Activated naive CD8-positive, alpha-beta T cell treated with anti-CD3 and anti-CD28 coated beads, Interleukin-2, amount 50 U/mL, for 24 hours (primary cell): Measurements from ENCODE around the gene TCP1.

ENCODE experiments used
- ATAC-seq: fragments of 150-1000 bp; cut with Tn5 transposase; one replicate; pipeline ENCODE4 v1.10.0; 2021
- DNase-seq: peaks from one replicate; pipeline ENCODE4 v3.0.0; 2021
- H3K27ac Mint-ChIP-seq: one replicate; pipeline ENCODE4 v1.8.0; 2021; ENCODE audit warnings: mild to moderate bottlenecking, mixed read lengths
- H3K27me3 Mint-ChIP-seq: one replicate; pipeline ENCODE4 v1.8.0; 2021; ENCODE audit warnings: mixed read lengths
- H3K36me3 Mint-ChIP-seq: one replicate; pipeline ENCODE4 v1.8.0; 2021; ENCODE audit warnings: low read depth, mixed read lengths
- H3K4me1 Mint-ChIP-seq: one replicate; pipeline ENCODE4 v1.8.0; 2021; ENCODE audit warnings: mixed read lengths
- H3K4me3 Mint-ChIP-seq: one replicate; pipeline ENCODE4 v1.8.0; 2021; ENCODE audit warnings: mild to moderate bottlenecking, moderate library complexity, mixed read lengths
- H3K9me3 Mint-ChIP-seq: one replicate; pipeline ENCODE4 v1.8.0; 2021; ENCODE audit warnings: mixed read lengths

The TCP1 gene

DNA sequence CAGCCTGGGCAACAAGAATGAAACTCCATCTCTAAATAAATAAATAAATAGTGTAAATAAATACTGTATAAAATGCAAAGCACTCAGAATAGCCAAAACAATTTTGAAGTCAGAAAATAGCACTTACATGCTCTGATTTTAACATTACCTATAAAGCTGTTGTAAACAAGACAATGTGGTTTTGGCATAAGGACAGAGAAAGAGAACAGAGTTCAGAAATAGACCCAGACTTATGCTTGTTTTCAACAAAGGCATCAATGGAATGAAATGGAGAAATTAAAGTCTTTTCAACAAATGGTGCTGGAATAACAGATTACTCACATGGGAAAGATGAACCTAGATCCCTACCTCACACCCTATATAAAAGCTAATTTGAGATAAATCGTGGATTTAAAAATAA lies 17.2 kb downstream of the TCP1 start:
- Mint-ChIP-seq H3K36me3 (peaks cover 51% of the 10 kb centered on the region), H3K27me3 (no peaks in the 10 kb centered on the region), H3K9me3 (no peaks in the 10 kb centered on the region), H3K4me1 (peaks cover 3% of the 10 kb centered on the region), H3K27ac (no peak overlapping the region), H3K4me3 (no peak overlapping the region)
- ATAC-seq, result no peak
- DNase-seq, result no peak

DNA sequence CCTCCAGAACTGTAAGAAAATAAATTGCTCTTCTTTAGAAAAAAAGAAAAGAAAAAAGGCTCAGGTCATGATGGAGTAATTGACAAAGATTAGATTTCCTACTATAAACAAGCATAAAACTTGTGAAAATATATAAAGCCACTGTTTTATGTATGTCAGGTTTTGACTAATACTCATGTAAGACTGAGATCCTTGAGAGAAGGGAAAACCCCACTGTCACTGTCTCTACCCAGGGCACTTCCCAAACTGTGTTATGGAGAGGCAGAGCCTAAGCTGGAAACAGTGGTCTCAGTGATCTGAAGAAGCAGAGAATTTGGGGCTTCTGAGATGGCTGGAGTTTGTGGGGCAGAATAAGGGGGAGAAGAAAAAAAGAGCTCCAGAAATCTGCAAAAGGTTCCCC lies 19.9 kb downstream of the TCP1 start:
- Mint-ChIP-seq H3K9me3 (no peaks in the 10 kb centered on the region), H3K4me3 (no peak overlapping the region), H3K27me3 (no peaks in the 10 kb centered on the region), H3K4me1 (peaks cover 12% of the 10 kb centered on the region), H3K36me3 (peaks cover 52% of the 10 kb centered on the region), H3K27ac (peak overlapping the region; percentile 5)
- no peak for DNase-seq
- peak; percentile 46 for ATAC-seq

DNA sequence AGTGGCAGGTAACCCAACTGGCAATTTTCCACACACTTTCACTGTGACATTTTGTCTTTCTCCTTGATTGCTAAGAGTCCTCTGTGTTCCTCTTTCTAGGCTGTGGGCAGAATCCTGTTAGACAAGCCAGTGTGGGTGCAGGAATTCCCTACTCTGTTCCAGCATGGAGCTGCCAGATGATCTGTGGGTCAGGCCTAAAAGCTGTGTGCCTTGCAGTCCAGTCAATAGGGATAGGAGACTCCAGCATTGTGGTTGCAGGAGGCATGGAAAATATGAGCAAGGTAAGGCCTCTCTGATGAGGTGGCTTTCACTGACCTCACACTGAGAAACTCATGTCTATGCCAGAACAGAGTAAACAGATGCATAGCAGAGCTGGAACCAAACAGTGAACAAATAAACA lies 22.5 kb downstream of the TCP1 start:
- Mint-ChIP-seq H3K4me1 (peaks cover 18% of the 10 kb centered on the region), H3K9me3 (no peaks in the 10 kb centered on the region), H3K4me3 (no peak overlapping the region), H3K27me3 (no peaks in the 10 kb centered on the region), H3K27ac (no peak overlapping the region), H3K36me3 (peaks cover 52% of the 10 kb centered on the region)
- no peak for DNase-seq
- no peak for ATAC-seq

GRCh38 chr6:159762681-159763293 lies 26.6 kb downstream of the TCP1 start:
- Mint-ChIP-seq H3K27ac (peak overlapping the region; percentile 95), H3K27me3 (no peaks in the 10 kb centered on the region), H3K36me3 (peaks cover 35% of the 10 kb centered on the region), H3K4me1 (peaks cover 35% of the 10 kb centered on the region), H3K4me3 (peak overlapping the region; percentile 83), H3K9me3 (no peaks in the 10 kb centered on the region)
- DNase-seq (peak; percentile 16), ATAC-seq (no peak)

DNA sequence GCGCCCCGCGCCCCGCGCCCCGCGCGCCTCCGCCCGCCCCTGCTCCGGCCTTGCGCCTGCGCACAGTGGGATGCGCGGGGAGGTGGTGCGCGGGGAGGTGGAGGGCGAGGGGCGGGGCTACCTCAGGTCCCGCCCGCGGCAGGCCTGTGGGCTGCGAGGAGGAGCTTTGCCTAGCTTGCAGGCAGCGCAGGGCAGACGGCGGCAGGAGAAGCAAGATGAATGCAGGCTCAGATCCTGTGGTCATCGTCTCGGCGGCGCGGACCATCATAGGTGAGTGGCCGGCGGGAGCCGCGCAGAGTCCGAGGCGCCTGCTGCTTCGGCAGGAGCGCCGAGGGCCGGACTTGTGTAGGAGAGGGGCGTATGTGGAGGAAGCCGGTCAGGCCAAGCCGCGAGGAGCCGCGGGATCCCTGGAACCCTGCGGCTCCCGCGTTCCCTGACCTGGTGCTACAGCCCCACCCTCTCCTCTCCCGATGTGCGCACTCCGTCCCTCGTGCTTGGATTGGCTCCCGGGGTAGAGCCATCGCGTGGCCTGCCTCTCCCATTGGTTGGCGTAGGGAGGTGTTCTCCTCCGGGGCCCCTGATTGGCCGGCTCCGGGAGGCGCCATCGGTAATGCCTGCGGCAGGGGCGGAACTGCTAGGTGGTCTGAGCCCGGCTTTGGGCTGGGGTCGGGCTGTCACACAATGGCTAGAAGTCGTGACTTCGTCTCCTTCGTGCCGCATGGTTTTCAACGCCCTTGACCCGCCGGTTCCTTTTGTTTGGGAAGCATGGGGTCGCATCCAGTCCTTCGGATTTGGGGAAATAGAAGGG lies 27.3 kb downstream of the TCP1 start, which contains the start of gene ACAT2:
TSS of gene ACAT2 (plus strand) at position 173 of the 808 bp plus-strand sequence. CDS start at position 216, 43 bp downstream.
- peaks cover 32% of the 10 kb centered on the region for H3K36me3 Mint-ChIP-seq
- peak within 1 kb of the TSS; percentile 83 for H3K4me3 Mint-ChIP-seq
- H3K27ac Mint-ChIP-seq, result peak within 1 kb of the TSS; percentile 95
- no peaks in the 10 kb centered on the region for H3K9me3 Mint-ChIP-seq
- no peaks in the 10 kb centered on the region for H3K27me3 Mint-ChIP-seq
- DNase-seq (peak; percentile 90), ATAC-seq (peak; percentile 98)
- H3K4me1 Mint-ChIP-seq, result peaks cover 35% of the 10 kb centered on the region

DNA sequence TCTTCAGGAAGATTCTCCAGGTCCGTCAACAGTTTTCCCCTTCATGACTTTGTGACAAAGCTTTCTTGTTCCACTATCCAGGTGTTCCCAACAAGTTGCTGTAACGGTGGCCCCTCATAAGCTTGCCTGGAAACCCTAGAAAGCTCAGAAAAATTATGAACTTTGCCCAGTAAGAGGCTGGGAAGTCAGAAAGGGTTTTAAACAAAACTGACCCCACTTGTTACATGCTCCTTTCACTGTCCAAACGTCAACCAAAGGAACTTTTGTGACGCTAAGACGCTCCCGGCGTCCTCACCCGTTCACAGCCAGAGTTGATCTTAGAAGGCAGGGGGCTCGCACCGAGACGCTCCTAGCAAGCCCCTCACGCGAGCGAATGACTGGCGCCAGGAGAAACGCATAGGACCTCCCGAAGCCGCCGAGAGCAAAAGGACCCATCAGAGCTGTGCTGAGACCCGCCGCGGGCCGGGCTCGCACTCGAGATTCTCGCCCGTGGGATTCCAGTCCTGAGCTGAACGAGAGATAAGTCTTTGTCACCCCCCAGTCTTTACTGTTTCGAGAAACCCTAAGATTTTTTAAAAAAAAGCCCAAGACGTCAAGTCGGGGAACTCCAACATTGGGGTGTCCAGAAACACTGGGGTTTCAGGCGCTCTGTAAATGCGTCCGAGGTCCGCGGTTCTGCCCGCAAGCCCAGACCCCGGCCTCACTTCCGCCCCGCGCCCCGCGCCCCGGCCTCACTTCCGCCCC lies 28.1 kb downstream of the TCP1 start:
- ATAC-seq (no peak), DNase-seq (peak; percentile 35)
- Mint-ChIP-seq H3K4me1 (peaks cover 28% of the 10 kb centered on the region), H3K4me3 (peak overlapping the region; percentile 83), H3K9me3 (no peaks in the 10 kb centered on the region), H3K27me3 (no peaks in the 10 kb centered on the region), H3K36me3 (peaks cover 33% of the 10 kb centered on the region), H3K27ac (peak overlapping the region; percentile 95)

DNA sequence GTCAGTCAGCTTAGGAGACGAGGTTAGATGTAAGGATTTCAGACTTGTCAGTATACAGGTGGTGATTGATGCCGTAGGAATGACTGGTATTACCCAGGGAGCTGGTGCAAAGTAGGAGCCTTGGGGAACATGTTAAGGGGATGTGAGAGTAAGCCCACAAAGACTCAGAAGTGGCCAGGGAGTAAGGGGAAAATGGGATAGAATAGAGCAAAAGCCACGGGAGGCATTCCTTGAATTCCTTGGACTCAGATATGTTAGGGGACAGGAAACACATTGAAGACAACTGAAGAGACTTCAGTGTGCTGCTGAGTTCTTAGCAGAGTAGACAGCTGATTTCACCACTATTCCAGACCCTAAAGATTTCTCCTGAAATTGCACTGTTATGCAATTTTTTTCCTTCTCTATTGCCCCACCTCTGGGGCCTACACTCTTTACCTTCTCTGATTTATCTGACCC lies 28.8 kb downstream of the TCP1 start:
- Mint-ChIP-seq H3K36me3 (peaks cover 36% of the 10 kb centered on the region), H3K4me1 (peaks cover 27% of the 10 kb centered on the region), H3K9me3 (no peaks in the 10 kb centered on the region), H3K27me3 (no peaks in the 10 kb centered on the region), H3K4me3 (peak overlapping the region; percentile 83), H3K27ac (peak overlapping the region; percentile 95)
- DNase-seq (no peak), ATAC-seq (no peak)

- Mint-ChIP-seq H3K27ac (peak overlapping the region; percentile 46), H3K4me3 (peak overlapping the region; percentile 17), H3K36me3 (peaks cover 42% of the 10 kb centered on the region), H3K27me3 (no peaks in the 10 kb centered on the region), H3K4me1 (peaks cover 30% of the 10 kb centered on the region), H3K9me3 (no peaks in the 10 kb centered on the region)
- ATAC-seq (no peak), DNase-seq (no peak)
Measured at GRCh38 chr6:159759645-159760044, 29.8 kb downstream of the TCP1 start.

DNA sequence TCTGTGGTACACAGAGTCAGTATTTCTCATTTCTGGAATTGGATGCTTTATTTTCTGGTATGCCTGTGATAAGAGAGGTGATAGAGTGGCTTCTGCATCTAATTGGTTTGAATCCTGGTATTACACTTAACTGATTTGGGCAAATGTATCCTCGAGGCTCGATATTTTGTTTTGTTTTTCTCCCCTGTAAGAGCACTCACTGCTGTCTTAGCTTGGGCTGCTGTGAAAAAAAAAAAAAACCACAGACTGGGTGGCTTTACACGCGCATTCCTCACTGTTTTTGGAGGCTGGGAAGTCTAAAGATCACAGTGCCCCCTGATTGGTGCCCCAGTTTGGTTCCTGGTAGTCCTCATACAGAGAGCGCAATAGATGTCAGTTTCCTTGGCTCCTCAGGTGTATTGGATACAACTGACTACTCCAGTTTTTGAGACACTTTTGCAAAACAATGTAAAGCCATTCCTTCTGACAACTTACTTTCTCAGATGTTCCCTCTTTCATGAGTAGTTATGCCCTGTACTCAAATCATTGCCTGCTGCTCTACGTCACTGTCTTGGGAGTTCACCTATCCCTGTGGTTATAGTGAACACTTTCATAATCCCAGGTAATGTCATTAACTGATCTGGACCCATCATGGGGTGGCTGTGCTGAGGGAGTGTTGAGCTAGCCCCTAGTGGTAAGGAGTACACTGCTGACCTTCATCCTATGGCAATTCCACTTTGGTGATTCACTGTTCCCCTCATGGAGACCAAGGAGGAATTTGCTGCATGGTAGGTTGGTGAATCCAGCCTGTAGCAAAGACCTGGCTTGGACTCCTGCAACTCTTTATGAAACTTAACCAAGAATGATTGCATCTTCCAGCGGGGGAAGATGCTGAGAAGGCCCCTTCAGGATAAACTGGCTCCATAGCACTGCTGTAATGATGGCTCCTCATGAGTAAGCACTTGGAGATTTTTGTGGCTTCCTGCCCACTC lies 31.1 kb downstream of the TCP1 start:
- H3K27ac Mint-ChIP-seq, result peak overlapping the region; percentile 15
- no peak for DNase-seq
- peaks cover 30% of the 10 kb centered on the region for H3K4me1 Mint-ChIP-seq
- no peaks in the 10 kb centered on the region for H3K27me3 Mint-ChIP-seq
- H3K9me3 Mint-ChIP-seq, result no peaks in the 10 kb centered on the region
- ATAC-seq, result no peak
- H3K36me3 Mint-ChIP-seq, result peaks cover 49% of the 10 kb centered on the region
- no peak overlapping the region for H3K4me3 Mint-ChIP-seq

- Mint-ChIP-seq H3K4me1 (peaks cover 24% of the 10 kb centered on the region), H3K27ac (no peak overlapping the region), H3K36me3 (peaks cover 58% of the 10 kb centered on the region), H3K4me3 (no peak overlapping the region), H3K27me3 (no peaks in the 10 kb centered on the region), H3K9me3 (no peaks in the 10 kb centered on the region)
- no peak for DNase-seq
- ATAC-seq, result no peak
Measured at GRCh38 chr6:159756508-159756907, 32.9 kb downstream of the TCP1 start.

DNA sequence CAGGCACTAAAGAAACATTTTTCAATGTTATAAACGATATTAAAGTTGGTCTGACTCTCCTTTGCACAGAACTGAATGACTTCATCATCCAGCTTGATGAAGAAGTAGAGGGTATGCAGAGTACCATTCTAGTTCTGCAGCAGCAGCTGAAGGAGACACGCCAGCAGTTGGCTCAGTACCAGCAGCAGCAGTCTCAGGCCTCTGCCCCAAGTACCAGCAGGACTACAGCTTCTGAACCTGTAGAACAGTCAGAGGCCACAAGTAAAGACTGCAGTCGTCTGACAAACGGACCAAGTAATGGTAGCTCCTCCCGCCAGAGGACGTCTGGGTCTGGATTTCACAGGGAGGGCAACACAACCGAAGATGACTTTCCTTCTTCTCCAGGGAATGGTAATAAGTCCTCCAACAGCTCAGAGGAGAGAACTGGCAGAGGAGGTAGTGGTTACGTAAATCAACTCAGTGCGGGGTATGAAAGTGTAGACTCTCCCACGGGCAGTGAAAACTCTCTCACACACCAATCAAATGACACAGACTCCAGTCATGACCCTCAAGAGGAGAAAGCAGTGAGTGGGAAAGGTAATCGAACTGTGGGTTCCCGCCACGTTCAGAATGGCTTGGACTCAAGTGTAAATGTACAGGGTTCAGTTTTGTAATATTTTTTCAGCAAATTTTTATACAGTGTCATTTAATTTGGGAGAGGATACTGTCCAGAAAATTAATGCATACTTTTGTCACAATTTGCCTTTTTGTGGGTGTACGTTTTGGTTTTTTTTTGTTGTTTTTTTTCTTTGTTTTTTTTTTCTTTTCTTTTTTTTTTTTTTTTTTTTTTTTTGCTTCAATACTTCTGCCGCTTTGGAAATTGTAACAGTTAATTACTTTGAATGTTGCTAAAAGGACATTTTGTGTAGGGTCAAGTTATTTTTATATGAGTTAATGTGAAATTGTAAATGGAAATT lies 34.2 kb downstream of the TCP1 start:
- no peak for DNase-seq
- H3K4me1 Mint-ChIP-seq, result peaks cover 13% of the 10 kb centered on the region
- H3K27ac Mint-ChIP-seq, result no peak overlapping the region
- H3K9me3 Mint-ChIP-seq, result no peaks in the 10 kb centered on the region
- H3K4me3 Mint-ChIP-seq, result no peak overlapping the region
- no peaks in the 10 kb centered on the region for H3K27me3 Mint-ChIP-seq
- ATAC-seq, result no peak
- peaks cover 65% of the 10 kb centered on the region for H3K36me3 Mint-ChIP-seq

DNA sequence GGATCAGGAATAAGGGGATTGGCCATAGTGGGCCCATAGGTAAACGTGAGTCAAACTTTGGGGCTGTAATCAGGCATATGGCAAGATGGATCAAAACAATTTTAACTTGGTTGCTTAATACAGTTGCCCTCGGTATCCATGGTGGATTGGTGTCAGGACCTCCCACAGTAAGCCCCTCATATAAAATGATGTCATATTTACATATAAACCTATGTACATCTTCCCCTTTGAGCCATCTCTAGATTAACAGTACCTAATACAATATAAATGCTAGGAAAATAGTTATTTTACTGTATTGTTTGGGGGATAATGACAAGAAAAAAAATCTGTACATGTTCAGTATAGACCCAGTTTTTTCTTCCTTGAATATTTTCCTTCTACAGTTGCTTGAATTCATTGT lies 35.0 kb downstream of the TCP1 start:
- no peaks in the 10 kb centered on the region for H3K9me3 Mint-ChIP-seq
- ATAC-seq, result no peak
- H3K36me3 Mint-ChIP-seq, result peaks cover 69% of the 10 kb centered on the region
- no peak for DNase-seq
- H3K4me1 Mint-ChIP-seq, result peaks cover 9% of the 10 kb centered on the region
- no peak overlapping the region for H3K27ac Mint-ChIP-seq
- H3K4me3 Mint-ChIP-seq, result no peak overlapping the region
- H3K27me3 Mint-ChIP-seq, result no peaks in the 10 kb centered on the region
